Liver (tissue), 3 donors: ENCODE results near the gene TRPC4AP.

Experiments used
- EGR1 ChIP-seq, 2 donors: IDR thresholded peaks; 2 replicates each; pipeline ENCODE4 v1.6.1; 2016 to 2018; ENCODE audit warnings: antibody characterized with exemption in 2 of 2, low read depth in 2 of 2
- FOXA1 ChIP-seq: IDR thresholded peaks from 2 replicates; pipeline ENCODE4 v1.6.1; 2016; ENCODE audit warnings: antibody characterized with exemption
- FOXA2 ChIP-seq: IDR thresholded peaks from 2 replicates; pipeline ENCODE4 v1.6.1; 2016; ENCODE audit warnings: antibody characterized with exemption
- JUND ChIP-seq, 2 donors: IDR thresholded peaks; 2 replicates each; pipeline ENCODE4 v1.6.1; 2016; ENCODE audit warnings: antibody characterized with exemption in 2 of 2
- NR2F2 ChIP-seq: IDR thresholded peaks from 2 replicates; pipeline ENCODE4 v1.6.1; 2016; ENCODE audit warnings: antibody characterized with exemption
- RAD21 ChIP-seq, 2 donors: IDR thresholded peaks; 2 replicates each; pipeline ENCODE4 v1.6.1; 2016; ENCODE audit warnings: antibody characterized with exemption in 2 of 2, mild to moderate bottlenecking in 2 of 2
- RXRA ChIP-seq, 2 donors: IDR thresholded peaks; 2 replicates each; pipeline ENCODE4 v1.6.1; 2017 to 2018; ENCODE audit warnings: antibody characterized with exemption in 2 of 2, mild to moderate bottlenecking in 1 of 2
- SP1 ChIP-seq: IDR thresholded peaks from 2 replicates; pipeline ENCODE4 v1.6.1; 2018; ENCODE audit warnings: antibody characterized with exemption, mild to moderate bottlenecking
- TAF1 ChIP-seq: conservative IDR thresholded peaks from 2 replicates; pipeline ENCODE4 v1.6.1; 2016; ENCODE audit warnings: antibody characterized with exemption, mild to moderate bottlenecking
- YY1 ChIP-seq: IDR thresholded peaks from 2 replicates; pipeline ENCODE4 v1.6.1; 2016; ENCODE audit warnings: antibody characterized with exemption, mild to moderate bottlenecking
- TF ChIP-seq, protein P1 (sequence below): fragments of 150-350 bp; IDR thresholded peaks from 2 replicates; pipeline ENCODE4 v1.5.1; 2017; ENCODE audit warnings: improper control_type of control experiment, low read depth, low read length; ENCODE audit not compliant: missing input control
- TF ChIP-seq, protein P2 (sequence below): IDR thresholded peaks from 2 replicates; pipeline ENCODE4 v1.6.1; 2016; ENCODE audit warnings: antibody characterized with exemption, mild to moderate bottlenecking
- TF ChIP-seq, protein P3 (sequence below): IDR thresholded peaks from 2 replicates; pipeline ENCODE4 v1.6.1; 2016; ENCODE audit warnings: antibody characterized with exemption
- TF ChIP-seq, protein P4 (sequence below): IDR thresholded peaks from 2 replicates; pipeline ENCODE4 v1.6.1; 2016; ENCODE audit warnings: antibody characterized with exemption
- donor health status: healthy.
- donor health status: healthy.

DNA sequence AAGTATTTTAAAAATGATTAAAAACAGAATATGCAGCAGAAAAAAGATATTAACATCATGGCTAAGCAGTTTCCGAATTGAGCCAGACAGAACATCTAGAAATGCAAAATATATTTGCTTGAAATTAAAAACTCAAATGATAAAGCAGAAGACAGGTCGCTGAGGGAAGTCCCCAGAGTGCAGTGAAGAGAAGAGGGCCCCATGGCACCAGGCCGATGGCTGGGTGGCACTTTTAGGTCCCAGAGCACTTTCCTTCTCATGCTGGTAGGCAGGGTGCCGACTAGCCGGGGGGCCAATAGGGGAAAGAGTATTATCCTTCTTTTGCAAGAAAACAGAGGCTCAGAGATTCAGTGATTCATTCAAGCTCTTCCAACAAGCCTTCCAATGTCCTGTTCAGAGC, 78.1 kb downstream of the TRPC4AP start:
- TF ChIP-seq TAF1 (no peak), RXRA (IDR thresholded peaks at IDR 0.05) (no peak), NR2F2 (no peak), EGR1 (IDR thresholded peaks at IDR 0.05; ENCODE audit: low read depth in 2 of 2) (no peak), JUND (IDR thresholded peaks at IDR 0.05) (no peak), YY1 (no peak), FOXA1 (no peak), RAD21 (IDR thresholded peaks at IDR 0.05) (no peak), FOXA2 (no peak), SP1 (no peak)
- TF ChIP-seq, protein P1, sequence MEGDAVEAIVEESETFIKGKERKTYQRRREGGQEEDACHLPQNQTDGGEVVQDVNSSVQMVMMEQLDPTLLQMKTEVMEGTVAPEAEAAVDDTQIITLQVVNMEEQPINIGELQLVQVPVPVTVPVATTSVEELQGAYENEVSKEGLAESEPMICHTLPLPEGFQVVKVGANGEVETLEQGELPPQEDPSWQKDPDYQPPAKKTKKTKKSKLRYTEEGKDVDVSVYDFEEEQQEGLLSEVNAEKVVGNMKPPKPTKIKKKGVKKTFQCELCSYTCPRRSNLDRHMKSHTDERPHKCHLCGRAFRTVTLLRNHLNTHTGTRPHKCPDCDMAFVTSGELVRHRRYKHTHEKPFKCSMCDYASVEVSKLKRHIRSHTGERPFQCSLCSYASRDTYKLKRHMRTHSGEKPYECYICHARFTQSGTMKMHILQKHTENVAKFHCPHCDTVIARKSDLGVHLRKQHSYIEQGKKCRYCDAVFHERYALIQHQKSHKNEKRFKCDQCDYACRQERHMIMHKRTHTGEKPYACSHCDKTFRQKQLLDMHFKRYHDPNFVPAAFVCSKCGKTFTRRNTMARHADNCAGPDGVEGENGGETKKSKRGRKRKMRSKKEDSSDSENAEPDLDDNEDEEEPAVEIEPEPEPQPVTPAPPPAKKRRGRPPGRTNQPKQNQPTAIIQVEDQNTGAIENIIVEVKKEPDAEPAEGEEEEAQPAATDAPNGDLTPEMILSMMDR, result no peak
- TF ChIP-seq, protein P2, sequence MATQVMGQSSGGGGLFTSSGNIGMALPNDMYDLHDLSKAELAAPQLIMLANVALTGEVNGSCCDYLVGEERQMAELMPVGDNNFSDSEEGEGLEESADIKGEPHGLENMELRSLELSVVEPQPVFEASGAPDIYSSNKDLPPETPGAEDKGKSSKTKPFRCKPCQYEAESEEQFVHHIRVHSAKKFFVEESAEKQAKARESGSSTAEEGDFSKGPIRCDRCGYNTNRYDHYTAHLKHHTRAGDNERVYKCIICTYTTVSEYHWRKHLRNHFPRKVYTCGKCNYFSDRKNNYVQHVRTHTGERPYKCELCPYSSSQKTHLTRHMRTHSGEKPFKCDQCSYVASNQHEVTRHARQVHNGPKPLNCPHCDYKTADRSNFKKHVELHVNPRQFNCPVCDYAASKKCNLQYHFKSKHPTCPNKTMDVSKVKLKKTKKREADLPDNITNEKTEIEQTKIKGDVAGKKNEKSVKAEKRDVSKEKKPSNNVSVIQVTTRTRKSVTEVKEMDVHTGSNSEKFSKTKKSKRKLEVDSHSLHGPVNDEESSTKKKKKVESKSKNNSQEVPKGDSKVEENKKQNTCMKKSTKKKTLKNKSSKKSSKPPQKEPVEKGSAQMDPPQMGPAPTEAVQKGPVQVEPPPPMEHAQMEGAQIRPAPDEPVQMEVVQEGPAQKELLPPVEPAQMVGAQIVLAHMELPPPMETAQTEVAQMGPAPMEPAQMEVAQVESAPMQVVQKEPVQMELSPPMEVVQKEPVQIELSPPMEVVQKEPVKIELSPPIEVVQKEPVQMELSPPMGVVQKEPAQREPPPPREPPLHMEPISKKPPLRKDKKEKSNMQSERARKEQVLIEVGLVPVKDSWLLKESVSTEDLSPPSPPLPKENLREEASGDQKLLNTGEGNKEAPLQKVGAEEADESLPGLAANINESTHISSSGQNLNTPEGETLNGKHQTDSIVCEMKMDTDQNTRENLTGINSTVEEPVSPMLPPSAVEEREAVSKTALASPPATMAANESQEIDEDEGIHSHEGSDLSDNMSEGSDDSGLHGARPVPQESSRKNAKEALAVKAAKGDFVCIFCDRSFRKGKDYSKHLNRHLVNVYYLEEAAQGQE, result no peak
- TF ChIP-seq, protein P3, sequence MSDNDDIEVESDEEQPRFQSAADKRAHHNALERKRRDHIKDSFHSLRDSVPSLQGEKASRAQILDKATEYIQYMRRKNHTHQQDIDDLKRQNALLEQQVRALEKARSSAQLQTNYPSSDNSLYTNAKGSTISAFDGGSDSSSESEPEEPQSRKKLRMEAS, result no peak
- TF ChIP-seq, protein P4, sequence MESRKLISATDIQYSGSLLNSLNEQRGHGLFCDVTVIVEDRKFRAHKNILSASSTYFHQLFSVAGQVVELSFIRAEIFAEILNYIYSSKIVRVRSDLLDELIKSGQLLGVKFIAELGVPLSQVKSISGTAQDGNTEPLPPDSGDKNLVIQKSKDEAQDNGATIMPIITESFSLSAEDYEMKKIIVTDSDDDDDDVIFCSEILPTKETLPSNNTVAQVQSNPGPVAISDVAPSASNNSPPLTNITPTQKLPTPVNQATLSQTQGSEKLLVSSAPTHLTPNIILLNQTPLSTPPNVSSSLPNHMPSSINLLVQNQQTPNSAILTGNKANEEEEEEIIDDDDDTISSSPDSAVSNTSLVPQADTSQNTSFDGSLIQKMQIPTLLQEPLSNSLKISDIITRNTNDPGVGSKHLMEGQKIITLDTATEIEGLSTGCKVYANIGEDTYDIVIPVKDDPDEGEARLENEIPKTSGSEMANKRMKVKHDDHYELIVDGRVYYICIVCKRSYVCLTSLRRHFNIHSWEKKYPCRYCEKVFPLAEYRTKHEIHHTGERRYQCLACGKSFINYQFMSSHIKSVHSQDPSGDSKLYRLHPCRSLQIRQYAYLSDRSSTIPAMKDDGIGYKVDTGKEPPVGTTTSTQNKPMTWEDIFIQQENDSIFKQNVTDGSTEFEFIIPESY, result no peak
